HepG2 (cell line): ENCODE results near the gene PROC. TPM values are rescaled to one million over a fixed set of nuclear protein-coding genes. Genes with fewer than 3 reads are reported as not detected.
A peak's percentile ranks its signal among the peaks of the same experiment; 100 is the strongest.

Experiments used
- ATAC-seq: fragments of 200-7000 bp; cut with Tn5 transposase; 3 replicates; pipeline ENCODE4 v1.9.1; 2020; ENCODE audit warnings: mild to moderate bottlenecking, moderate library complexity
- BruUV-seq: library from RNA; stranded (reverse); fragments of 400-500 nt; replicated peaks from 2 replicates; lab custom pipeline; 2021; lab: Mats Ljungman, UMichigan
- CTCF ChIA-PET: fragments of 300-600 bp; formaldehyde crosslinking; extraction: SDS; loops from one replicate; lab custom pipeline; 2021; ENCODE audit warnings: low total read pairs, inconsistent platforms, low intra/inter-chr PET ratio; lab: Yijun Ruan, JAX
- POLR2A ChIA-PET: fragments of 350-600 bp; sonication (Branson Sonifier 250); formaldehyde crosslinking; loops from one replicate; lab custom pipeline; 2020; ENCODE audit warnings: antibody characterized with exemption, inconsistent platforms; lab: Yijun Ruan, JAX
- DNase-seq: peaks from one replicate; pipeline ENCODE4 v3.0.0-alpha.2; 2015; ENCODE audit warnings: low spot score
- FAIRE-seq: peaks from 3 replicates; lab custom pipeline; 2011; peaks lifted over from hg19 to GRCh38; lab: Jason Lieb, UNC
- H2AFZ ChIP-seq: one replicate; pipeline ENCODE4 v1.6.1; 2011; ENCODE audit warnings: low read length, inconsistent platforms
- H3K27ac ChIP-seq: fragments of 300-600 bp; 3 replicates; pipeline ENCODE4 v1.8.0; 2011; ENCODE audit warnings: mixed run types, mild to moderate bottlenecking, mixed read lengths, low read length, inconsistent platforms; ENCODE audit not compliant: insufficient read depth; ENCODE audit errors: extremely low read length
- H3K27me3 ChIP-seq, 2 experiments: fragments of 200-600 bp in 1 of 2; 2 replicates in 1 of 2; 3 replicates in 1 of 2; pipeline versions ENCODE4 v1.6.0 to v1.8.0; 2011; ENCODE audit warnings: low read length in 2 of 2, mild to moderate bottlenecking in 2 of 2, moderate library complexity in 2 of 2, inconsistent platforms in 1 of 2; ENCODE audit not compliant: insufficient read depth in 2 of 2, control insufficient read depth in 1 of 2
- H3K36me3 ChIP-seq, 2 experiments: fragments of 200-600 bp in 1 of 2; replicated peaks in 1 of 2; 2 replicates in 1 of 2; 3 replicates in 1 of 2; pipeline versions ENCODE4 v1.5.1 to v1.8.0; 2011; ENCODE audit warnings: low read length in 2 of 2, inconsistent platforms in 1 of 2; ENCODE audit not compliant: insufficient read depth in 2 of 2, control insufficient read depth in 1 of 2
- H3K4me1 ChIP-seq: 2 replicates; pipeline ENCODE4 v1.5.1; 2012; ENCODE audit warnings: low read length, inconsistent platforms; ENCODE audit not compliant: insufficient read depth
- H3K4me2 ChIP-seq: 2 replicates; pipeline ENCODE4 v1.6.0; 2011; ENCODE audit warnings: low read depth, low read length, inconsistent platforms
- H3K4me3 ChIP-seq, 3 experiments: fragments of 200-600 bp in 1 of 3; sonication (generic), shearing (Covaris generic) in 1 of 3; replicated peaks in 1 of 3; 2 replicates each; pipeline ENCODE4 v1.5.1; 2011 to 2016; ENCODE audit warnings: low read length in 3 of 3, inconsistent platforms in 2 of 3, low read depth in 2 of 3, mild to moderate bottlenecking in 2 of 3, control low read depth in 1 of 3, mixed read lengths in 1 of 3; ENCODE audit not compliant: insufficient read depth in 1 of 3
- H3K79me2 ChIP-seq: one replicate; pipeline ENCODE4 v1.6.1; 2011; ENCODE audit warnings: low read length, inconsistent platforms; ENCODE audit not compliant: insufficient read depth
- H3K9ac ChIP-seq: 2 replicates; pipeline ENCODE4 v1.6.0; 2011; ENCODE audit warnings: mild to moderate bottlenecking, low read depth, low read length, inconsistent platforms; ENCODE audit not compliant: insufficient read depth
- H3K9me3 ChIP-seq: 2 replicates; pipeline ENCODE4 v1.5.1; 2012; ENCODE audit warnings: mild to moderate bottlenecking, low read length
- H4K20me1 ChIP-seq: 2 replicates; pipeline ENCODE4 v1.6.0; 2011; ENCODE audit warnings: inconsistent platforms, mild to moderate bottlenecking, low read length, moderate library complexity; ENCODE audit not compliant: insufficient read depth
- ATF4 ChIP-seq, 2 experiments: fragments of 450-650 bp in 1 of 2; sonication (generic) in 1 of 2; formaldehyde crosslinking; IDR thresholded peaks; 2 replicates each; pipeline versions ENCODE4 v1.5.0 to v1.8.0; 2020 to 2022; ENCODE audit warnings: mild to moderate bottlenecking in 1 of 2, missing genetic modification reagents in 1 of 2
- EHMT2 ChIP-seq: fragments of 200-600 bp; sonication (generic); IDR thresholded peaks from 2 replicates; pipeline ENCODE4 v1.7.0; 2017; ENCODE audit warnings: antibody characterized with exemption, low read depth, low read length, borderline replicate concordance
- GATAD1 ChIP-seq: IDR thresholded peaks from 2 replicates; pipeline ENCODE4 v1.6.1; 2016; ENCODE audit warnings: missing genetic modification reagents, missing compliant biosample characterization
- HDAC6 ChIP-seq: fragments of 200-600 bp; sonication (generic); IDR thresholded peaks from 2 replicates; pipeline ENCODE4 v1.7.0; 2017; ENCODE audit warnings: mild to moderate bottlenecking, antibody characterized with exemption, low read length, low read depth
- HMGA1 ChIP-seq: sonication (generic); formaldehyde crosslinking; conservative IDR thresholded peaks from 2 replicates; pipeline ENCODE4 v1.4.0; 2020; ENCODE audit warnings: missing genetic modification reagents
- KDM3A ChIP-seq: IDR thresholded peaks from 2 replicates; pipeline ENCODE4 v1.6.1; 2018; ENCODE audit warnings: low read depth, missing compliant biosample characterization
- RFX5 ChIP-seq: IDR thresholded peaks from 2 replicates; pipeline ENCODE4 v1.6.1; 2011; ENCODE audit warnings: low read depth, low read length, improper control_type of control experiment
- SNAI1 ChIP-seq: sonication (generic); formaldehyde crosslinking; IDR thresholded peaks from 2 replicates; pipeline ENCODE4 v1.5.0; 2020; ENCODE audit warnings: mild to moderate bottlenecking, missing genetic modification reagents, borderline replicate concordance
- ZIK1 ChIP-seq: sonication (generic); formaldehyde crosslinking; IDR thresholded peaks from 2 replicates; pipeline ENCODE4 v1.5.0; 2020; ENCODE audit warnings: mild to moderate bottlenecking, low read depth, missing genetic modification reagents, borderline replicate concordance
- ZNF292 ChIP-seq: sonication (generic); formaldehyde crosslinking; IDR thresholded peaks from 2 replicates; pipeline ENCODE4 v1.8.1; 2022; ENCODE audit warnings: mild to moderate bottlenecking, low read depth, missing genetic modification reagents, borderline replicate concordance
- ZNF451 ChIP-seq: sonication (generic); formaldehyde crosslinking; IDR thresholded peaks from 2 replicates; pipeline ENCODE4 v1.5.0; 2020; ENCODE audit warnings: mild to moderate bottlenecking, missing genetic modification reagents
- WGBS: methylation state at CpG from one replicate; pipeline ENCODE4 v1.1.6; 2017; ENCODE audit warnings: low lambda C conversion rate; 5-methylcytosine and 5-hydroxymethylcytosine counted together
- in situ Hi-C: cut with HindIII; loops from 2 replicates; pipeline ENCODE4 v1.10.0; 2017; ENCODE audit warnings: low pct_unique_long_range_greater_than_20kb; ENCODE audit not compliant: extremely low pct_ligation_motif_present
- intact Hi-C: fragments of 100-400 bp; cut with micrococcal nuclease; formaldehyde crosslinking; loops from one replicate; pipeline ENCODE4 v1.10.0; 2022; ENCODE audit not compliant: unreplicated experiment
- polyA plus RNA-seq, 8 experiments: library from polyadenylated mRNA; depleted of rRNA in 3 of 8; stranded (reverse) in 7 of 8; unstranded in 1 of 8; fragments of >200 nt; fragmentation: Illumina TruSeq in 4 of 8; extraction: Trizol in 4 of 8; gene quantifications; 2 replicates each; pipeline versions ENCODE4 v1.2.1 to v1.2.3, GENCODE V29; 2011 to 2016; ENCODE audit warnings: low read depth in 4 of 8, missing spikeins in 1 of 8, mixed read lengths in 1 of 8; ENCODE audit not compliant: insufficient read depth in 1 of 8
- total RNA-seq, 5 experiments: library from RNA; depleted of rRNA; stranded (reverse); fragments of >200 nt; fragmentation: Illumina TruSeq; extraction: Trizol; gene quantifications; 2 replicates each; pipeline ENCODE4 v1.2.3, GENCODE V29; 2016; ENCODE audit warnings: low read depth in 1 of 5

Gene PROC
- total and polyA plus RNA-seq, 2 of the 13 experiments (the other 11 are each of a cell fraction or from before 2014, with no cell fraction given), result 134 to 185 TPM

GRCh38 chr2:127471286-127471988 is 53.2 kb downstream of the PROC start:
- Histone ChIP-seq H3K79me2 (no peaks in the 10 kb centered on the region), H3K27ac (no peak overlapping the region), H2AFZ (no peak overlapping the region), H4K20me1 (no peaks in the 10 kb centered on the region), H3K4me3 (no peak overlapping the region), H3K36me3 (no peaks in the 10 kb centered on the region; a peak in 1 of 5 replicates), H3K9me3 (no peaks in the 10 kb centered on the region), H3K4me1 (peaks cover 25% of the 10 kb centered on the region), H3K4me2 (no peak overlapping the region), H3K27me3 (no peaks in the 10 kb centered on the region), H3K9ac (no peak overlapping the region)
- 96% methylated on average over 4 of the region's 4 CpGs for WGBS
- intact Hi-C loops (no loop called here), in situ Hi-C loops (no loop called here)
- TF ChIP-seq GATAD1 (CRISPR knock-in tag) (no peak), ZNF451 (no peak), ZIK1 (CRISPR knock-in tag) (no peak), HMGA1 (CRISPR knock-in tag) (no peak), KDM3A (CRISPR knock-in tag) (no peak), HDAC6 (no peak), ZNF292 (CRISPR knock-in tag) (no peak), EHMT2 (no peak), ATF4 (CRISPR knock-in tag; IDR thresholded peaks at IDR 0.05) (no peak), SNAI1 (no peak), RFX5 (no peak)
- ATAC-seq (peak; percentile 27), DNase-seq (no peak), FAIRE-seq (no peak)
- CTCF ChIA-PET, result no interaction called here
- BruUV-seq, result no TSS peak
- POLR2A ChIA-PET, result interaction anchor here (1.3 to 3.0 kb wide), 2 partner anchors 16 to 63 kb away, joined by 4 to 13 read pairs; no protein-coding TSS in a partner anchor
